ENCODE data around the gene CT47A1.
"Not testable (repeated sequence)": the region's sequence is repeated elsewhere in the genome, so short reads cannot be mapped to it uniquely, and the experiment has no call there.

The CT47A1 gene

DNA sequence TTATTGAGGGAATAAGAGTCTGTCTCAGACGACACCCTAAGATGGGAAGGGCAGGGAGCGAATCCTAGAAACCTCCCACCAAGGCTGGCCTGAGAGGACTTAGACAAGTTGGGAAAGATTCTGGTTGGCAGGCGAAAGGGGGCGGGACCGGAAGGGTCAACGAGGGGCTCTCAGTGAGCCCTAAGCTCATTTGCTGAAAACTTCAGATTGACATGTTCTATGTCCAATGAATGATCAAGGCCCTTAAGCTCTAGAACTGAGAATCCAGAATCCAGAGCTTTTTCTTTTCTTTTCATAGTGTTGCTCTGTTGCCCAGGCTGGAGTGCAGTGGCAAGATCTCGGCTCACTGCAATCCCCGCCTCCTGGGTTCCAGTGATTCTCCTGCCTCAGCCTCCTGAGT, at the start of gene CT47A1:
Gene CT47A1, minus strand, starts transcription at position 101 of the 400 bp plus-strand sequence. CDS start 231 bp downstream, outside the sequence.
- H3K4me3 ChIP-seq (ENCODE audit: low read length); H3K27ac ChIP-seq (ENCODE audit: low read length); H3K27me3 ChIP-seq (ENCODE audit: insufficient read depth, low read length); H3K9me3 ChIP-seq (ENCODE audit: insufficient read depth, low read depth, low read length); H3K9ac ChIP-seq (ENCODE audit: low read depth, low read length); H3K36me3 ChIP-seq (ENCODE audit: insufficient read depth, low read depth, low read length); H3K4me1 ChIP-seq (ENCODE audit: insufficient read depth, low read length): not testable (repeated sequence)

DNA sequence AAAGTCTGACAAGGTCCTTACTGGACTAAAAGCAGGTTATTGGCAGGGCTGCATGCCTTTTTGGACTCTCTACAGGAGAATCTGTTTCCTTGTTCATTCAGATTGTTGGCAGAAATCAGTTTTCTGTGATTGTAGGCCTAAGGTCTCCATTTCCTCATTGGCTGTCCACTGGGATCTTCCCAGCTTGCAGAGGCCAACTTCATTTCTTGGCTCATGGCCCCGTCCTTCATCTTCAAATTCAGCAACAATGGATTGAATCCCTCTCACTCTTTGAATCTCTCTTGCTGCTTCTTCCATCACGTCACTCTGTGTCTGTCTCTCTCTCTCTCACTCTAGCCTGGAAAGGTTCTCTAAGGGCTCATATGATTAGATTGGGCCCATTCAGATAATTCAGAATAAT, 47.0 kb upstream of the CT47A1 start:
- no peaks in the 10 kb centered on the region for H3K36me3 ChIP-seq (ENCODE audit: insufficient read depth, low read depth, low read length)

DNA sequence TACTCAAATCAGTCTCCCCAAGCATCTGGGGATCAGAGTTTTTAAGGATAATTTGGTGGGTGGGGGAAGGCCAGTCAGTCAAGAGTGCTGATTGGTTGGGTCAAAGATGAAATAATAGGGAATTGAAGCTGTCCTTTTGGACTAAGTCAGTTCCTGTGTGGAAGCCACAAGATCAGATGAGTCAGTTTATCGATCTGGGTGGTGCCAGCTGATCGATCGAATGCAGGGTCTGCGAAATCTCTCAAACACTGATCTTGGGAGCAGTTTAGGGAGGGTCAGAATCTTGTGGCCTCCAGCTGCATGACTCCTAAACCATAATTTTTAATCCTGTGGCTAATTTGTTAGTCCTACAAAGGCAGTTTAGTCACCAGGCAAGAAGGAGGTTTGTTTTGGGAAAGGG, 44.5 kb upstream of the CT47A1 start:
- Histone ChIP-seq H3K4me1 (ENCODE audit: insufficient read depth, low read length) (no peaks in the 10 kb centered on the region), H3K27ac (ENCODE audit: low read length) (no peak overlapping the region), H3K36me3 (ENCODE audit: insufficient read depth, low read depth, low read length) (no peaks in the 10 kb centered on the region), H3K9me3 (ENCODE audit: insufficient read depth, low read depth, low read length) (no peaks in the 10 kb centered on the region), H3K4me3 (ENCODE audit: low read length) (no peak overlapping the region), H3K27me3 (ENCODE audit: insufficient read depth, low read length) (no peaks in the 10 kb centered on the region), H3K9ac (ENCODE audit: low read depth, low read length) (no peak overlapping the region)

More for the DNA sequence above, 47.0 kb upstream of the CT47A1 start:
- Histone ChIP-seq H3K27ac (ENCODE audit: low read length) (no peak overlapping the region), H3K4me1 (ENCODE audit: insufficient read depth, low read length) (no peaks in the 10 kb centered on the region), H3K9me3 (ENCODE audit: insufficient read depth, low read depth, low read length) (no peaks in the 10 kb centered on the region), H3K9ac (ENCODE audit: low read depth, low read length) (no peak overlapping the region), H3K4me3 (ENCODE audit: low read length) (no peak overlapping the region), H3K27me3 (ENCODE audit: insufficient read depth, low read length) (no peaks in the 10 kb centered on the region)

DNA sequence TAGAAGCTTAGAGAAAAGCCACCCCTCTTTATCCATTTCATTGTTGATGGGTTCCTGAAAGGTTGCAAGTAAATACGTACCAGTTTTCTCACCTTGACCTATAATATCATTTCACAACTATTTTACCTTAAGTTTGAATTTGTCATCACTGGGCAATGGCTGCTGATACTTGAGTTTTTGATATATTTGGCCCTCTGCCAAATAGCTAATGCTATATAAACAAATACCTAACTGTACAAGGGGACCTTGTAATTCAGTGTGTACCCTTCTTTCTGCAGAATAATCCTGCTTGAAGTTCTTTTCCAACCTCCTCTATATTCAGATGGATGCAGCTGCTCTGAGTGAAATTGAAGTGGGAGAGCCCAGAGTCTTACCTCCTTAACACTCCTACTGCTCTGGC, 42.9 kb upstream of the CT47A1 start:
- Histone ChIP-seq H3K36me3 (ENCODE audit: insufficient read depth, low read depth, low read length) (no peaks in the 10 kb centered on the region), H3K9ac (ENCODE audit: low read depth, low read length) (no peak overlapping the region), H3K4me3 (ENCODE audit: low read length) (no peak overlapping the region), H3K4me1 (ENCODE audit: insufficient read depth, low read length) (no peaks in the 10 kb centered on the region), H3K27me3 (ENCODE audit: insufficient read depth, low read length) (no peaks in the 10 kb centered on the region), H3K9me3 (ENCODE audit: insufficient read depth, low read depth, low read length) (no peaks in the 10 kb centered on the region), H3K27ac (ENCODE audit: low read length) (no peak overlapping the region)

DNA sequence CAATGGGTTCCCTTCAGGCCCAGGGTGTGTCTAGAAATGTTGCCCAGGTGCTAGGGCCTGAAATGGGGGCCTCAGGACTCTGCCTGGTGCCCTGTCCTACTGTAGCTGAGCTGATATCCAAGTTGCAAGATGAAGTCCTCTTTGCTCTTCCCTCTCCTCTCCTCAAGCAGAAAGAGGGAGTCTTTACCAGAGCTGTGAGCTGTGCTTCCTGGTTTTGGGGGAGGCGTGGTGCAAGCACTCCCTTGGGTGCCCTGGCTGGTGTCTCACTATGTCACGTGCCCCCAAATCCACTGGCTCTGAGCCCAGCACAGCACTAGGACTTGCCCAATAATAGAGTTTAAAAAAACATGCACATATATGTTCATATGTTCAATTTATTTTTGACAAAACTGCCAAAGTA, 29.3 kb upstream of the CT47A1 start:
- no peak overlapping the region for H3K4me3 ChIP-seq (ENCODE audit: low read length)
- no peaks in the 10 kb centered on the region for H3K4me1 ChIP-seq (ENCODE audit: insufficient read depth, low read length)
- H3K9ac ChIP-seq (ENCODE audit: low read depth, low read length), result no peak overlapping the region

DNA sequence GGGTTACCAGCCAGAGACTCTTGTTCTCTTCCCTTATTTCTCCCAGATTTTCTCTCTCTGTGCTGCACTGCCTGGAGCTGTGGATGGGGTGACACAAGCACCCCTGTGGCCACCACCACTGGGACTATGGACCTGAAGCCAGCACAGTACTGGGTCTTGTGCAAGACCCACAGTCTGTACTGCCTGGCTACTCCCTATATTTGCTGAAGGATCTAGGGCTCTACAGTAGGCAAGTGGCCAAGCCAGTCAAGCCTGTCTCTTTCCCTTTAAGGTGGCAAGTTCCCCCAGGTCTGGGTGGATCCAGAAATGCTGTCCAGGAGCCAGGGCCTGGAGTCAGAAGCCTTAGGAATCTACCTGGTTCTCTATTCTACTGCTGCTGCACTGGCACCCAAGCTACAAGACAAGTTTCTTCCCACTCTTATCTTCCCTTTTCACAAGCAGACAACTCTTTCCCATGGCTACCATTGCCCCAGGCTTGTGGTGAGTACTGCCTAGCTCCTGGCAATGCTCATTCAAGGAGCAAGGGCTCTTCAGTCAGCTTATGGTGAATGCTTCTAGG, 28.4 kb upstream of the CT47A1 start:
- Histone ChIP-seq H3K4me1 (ENCODE audit: insufficient read depth, low read length) (no peaks in the 10 kb centered on the region), H3K9ac (ENCODE audit: low read depth, low read length) (no peak overlapping the region), H3K36me3 (ENCODE audit: insufficient read depth, low read depth, low read length) (no peaks in the 10 kb centered on the region), H3K27ac (ENCODE audit: low read length) (no peak overlapping the region), H3K27me3 (ENCODE audit: insufficient read depth, low read length) (no peaks in the 10 kb centered on the region), H3K9me3 (ENCODE audit: insufficient read depth, low read depth, low read length) (no peaks in the 10 kb centered on the region), H3K4me3 (ENCODE audit: low read length) (no peak overlapping the region)

More for the DNA sequence above, 29.3 kb upstream of the CT47A1 start:
- no peaks in the 10 kb centered on the region for H3K36me3 ChIP-seq (ENCODE audit: insufficient read depth, low read depth, low read length)
- no peaks in the 10 kb centered on the region for H3K27me3 ChIP-seq (ENCODE audit: insufficient read depth, low read length)
- H3K27ac ChIP-seq (ENCODE audit: low read length), result no peak overlapping the region
- no peaks in the 10 kb centered on the region for H3K9me3 ChIP-seq (ENCODE audit: insufficient read depth, low read depth, low read length)

DNA sequence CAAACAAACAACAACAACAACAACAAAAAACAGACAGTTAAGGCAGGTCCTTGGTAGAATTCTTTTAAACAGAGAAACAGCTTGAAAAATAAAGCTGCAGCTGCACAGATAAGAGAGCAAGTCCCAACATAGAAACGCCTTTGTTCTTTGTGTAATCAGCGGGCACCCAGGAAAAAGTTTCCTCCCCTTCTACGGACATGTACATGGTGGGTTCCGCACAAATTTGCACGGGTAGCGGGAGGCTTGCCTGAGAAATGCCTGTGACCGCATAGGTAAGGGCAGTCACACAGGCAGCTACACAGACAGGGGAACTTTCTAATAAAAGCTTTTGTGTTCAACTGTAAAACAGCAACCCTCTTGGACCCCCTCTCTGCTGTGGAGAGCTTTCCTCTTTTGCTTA, 25.7 kb upstream of the CT47A1 start:
- Histone ChIP-seq H3K36me3 (ENCODE audit: insufficient read depth, low read depth, low read length) (no peaks in the 10 kb centered on the region), H3K9me3 (ENCODE audit: insufficient read depth, low read depth, low read length) (no peaks in the 10 kb centered on the region), H3K27me3 (ENCODE audit: insufficient read depth, low read length) (no peaks in the 10 kb centered on the region), H3K4me3 (ENCODE audit: low read length) (no peak overlapping the region), H3K4me1 (ENCODE audit: insufficient read depth, low read length) (peaks cover 5% of the 10 kb centered on the region), H3K27ac (ENCODE audit: low read length) (no peak overlapping the region), H3K9ac (ENCODE audit: low read depth, low read length) (no peak overlapping the region)

DNA sequence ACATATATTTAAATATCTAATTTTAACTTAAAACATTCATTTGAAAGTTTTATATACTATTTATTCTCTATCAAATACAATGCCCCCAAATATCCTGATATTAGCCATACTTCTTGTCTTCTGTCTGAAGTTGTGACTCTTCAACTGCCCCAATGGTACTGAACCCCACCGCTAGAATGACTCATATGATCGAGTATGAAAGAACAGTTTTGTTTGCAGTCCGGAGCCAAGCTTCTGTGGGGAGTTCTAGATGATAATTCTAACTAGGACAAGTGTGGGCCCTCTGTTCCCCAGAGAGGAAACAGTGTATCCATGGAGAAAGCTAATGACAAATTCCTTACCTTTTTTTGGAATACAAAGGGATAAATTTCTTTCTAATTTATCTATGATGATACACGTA, 24.7 kb upstream of the CT47A1 start:
- Histone ChIP-seq H3K27me3 (ENCODE audit: insufficient read depth, low read length) (no peaks in the 10 kb centered on the region), H3K9ac (ENCODE audit: low read depth, low read length) (no peak overlapping the region), H3K4me1 (ENCODE audit: insufficient read depth, low read length) (peaks cover 5% of the 10 kb centered on the region), H3K9me3 (ENCODE audit: insufficient read depth, low read depth, low read length) (no peaks in the 10 kb centered on the region), H3K27ac (ENCODE audit: low read length) (no peak overlapping the region), H3K36me3 (ENCODE audit: insufficient read depth, low read depth, low read length) (no peaks in the 10 kb centered on the region), H3K4me3 (ENCODE audit: low read length) (no peak overlapping the region)

DNA sequence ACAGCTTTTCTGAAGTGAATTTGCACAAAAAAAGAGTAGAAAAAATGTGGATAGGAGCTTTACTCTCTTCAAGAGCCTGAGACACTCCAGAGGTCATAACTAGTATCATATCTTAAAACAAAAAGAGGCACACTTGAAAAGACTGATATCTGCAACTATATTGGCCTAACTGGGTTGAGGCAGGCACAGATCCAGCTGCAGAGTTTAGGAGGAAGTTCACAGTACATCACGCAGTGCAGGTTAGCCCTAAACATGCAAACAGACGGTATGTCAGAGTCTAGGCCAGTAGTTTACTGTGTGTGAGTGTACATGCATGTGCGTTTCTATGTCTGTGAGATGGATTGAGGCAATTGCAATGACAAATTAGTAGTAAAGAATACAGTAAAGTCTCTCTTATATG, 24.2 kb upstream of the CT47A1 start:
- no peaks in the 10 kb centered on the region for H3K27me3 ChIP-seq (ENCODE audit: insufficient read depth, low read length)
- no peak overlapping the region for H3K9ac ChIP-seq (ENCODE audit: low read depth, low read length)
- H3K4me1 ChIP-seq (ENCODE audit: insufficient read depth, low read length), result peaks cover 5% of the 10 kb centered on the region
- H3K9me3 ChIP-seq (ENCODE audit: insufficient read depth, low read depth, low read length), result no peaks in the 10 kb centered on the region
- no peaks in the 10 kb centered on the region for H3K36me3 ChIP-seq (ENCODE audit: insufficient read depth, low read depth, low read length)
- no peak overlapping the region for H3K27ac ChIP-seq (ENCODE audit: low read length)
- no peak overlapping the region for H3K4me3 ChIP-seq (ENCODE audit: low read length)

DNA sequence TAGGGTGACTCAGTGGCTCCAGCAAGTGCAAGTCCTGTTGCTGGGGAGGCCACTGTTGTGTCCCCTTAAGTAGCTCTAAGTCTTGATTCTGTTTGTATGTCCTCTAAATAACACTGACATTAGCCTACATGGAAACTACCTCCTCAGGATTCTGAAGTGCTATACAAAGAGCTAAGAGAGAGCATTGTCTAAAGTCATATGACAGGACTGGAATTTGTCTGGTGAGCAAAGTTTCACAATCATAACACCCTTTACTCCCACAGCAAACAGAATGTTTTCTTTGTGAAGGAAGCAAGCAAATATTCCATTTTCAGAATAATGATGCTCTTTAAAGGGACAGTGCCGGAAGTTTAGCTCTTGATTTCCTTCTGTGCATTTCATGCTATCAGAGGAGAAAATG, 23.4 kb upstream of the CT47A1 start:
- Histone ChIP-seq H3K36me3 (ENCODE audit: insufficient read depth, low read depth, low read length) (no peaks in the 10 kb centered on the region), H3K4me3 (ENCODE audit: low read length) (no peak overlapping the region), H3K27me3 (ENCODE audit: insufficient read depth, low read length) (no peaks in the 10 kb centered on the region), H3K4me1 (ENCODE audit: insufficient read depth, low read length) (peaks cover 5% of the 10 kb centered on the region), H3K27ac (ENCODE audit: low read length) (no peak overlapping the region), H3K9me3 (ENCODE audit: insufficient read depth, low read depth, low read length) (no peaks in the 10 kb centered on the region), H3K9ac (ENCODE audit: low read depth, low read length) (no peak overlapping the region)

DNA sequence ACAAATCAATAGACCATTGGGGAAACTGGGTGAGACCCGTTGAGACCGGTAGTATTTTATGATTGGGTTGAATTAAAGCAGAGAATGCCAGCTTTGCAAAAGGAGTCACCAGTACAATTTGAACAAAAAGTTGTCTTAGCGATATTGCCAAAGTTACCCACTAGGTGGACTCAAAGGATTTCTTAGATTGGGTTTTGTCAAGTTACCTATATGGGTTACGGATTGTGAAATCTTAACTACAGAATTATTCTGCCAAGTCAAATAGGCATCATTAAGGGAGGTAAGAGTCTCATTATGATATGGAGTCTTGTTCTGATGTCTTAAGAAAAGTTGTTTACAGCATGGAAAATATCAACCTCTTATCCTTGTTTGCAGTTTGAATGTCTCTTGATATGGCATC, 15.0 kb upstream of the CT47A1 start:
- Histone ChIP-seq H3K36me3 (ENCODE audit: insufficient read depth, low read depth, low read length) (no peaks in the 10 kb centered on the region), H3K4me1 (ENCODE audit: insufficient read depth, low read length) (no peaks in the 10 kb centered on the region), H3K27me3 (ENCODE audit: insufficient read depth, low read length) (no peaks in the 10 kb centered on the region), H3K9ac (ENCODE audit: low read depth, low read length) (no peak overlapping the region), H3K9me3 (ENCODE audit: insufficient read depth, low read depth, low read length) (no peaks in the 10 kb centered on the region), H3K27ac (ENCODE audit: low read length) (no peak overlapping the region), H3K4me3 (ENCODE audit: low read length) (no peak overlapping the region)

DNA sequence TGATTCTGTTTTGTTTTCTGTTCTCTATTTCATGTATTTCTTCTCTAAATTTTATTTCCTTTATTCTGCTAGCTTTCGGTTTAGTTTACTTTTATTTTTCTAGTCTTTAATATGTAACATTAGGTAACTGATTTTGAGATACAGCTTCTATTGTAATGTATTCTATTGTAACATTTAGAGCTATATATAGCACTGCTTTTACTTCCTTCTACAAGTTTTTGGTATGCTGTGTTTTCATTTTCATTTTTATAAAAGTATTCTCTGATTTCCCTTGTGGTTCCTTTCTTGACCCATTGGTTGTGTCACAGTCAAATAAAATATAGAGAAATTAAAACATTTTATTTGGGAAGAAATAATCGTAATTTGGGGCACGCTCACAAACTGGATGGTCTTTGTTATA, 13.9 kb upstream of the CT47A1 start:
- Histone ChIP-seq H3K4me3 (ENCODE audit: low read length) (no peak overlapping the region), H3K4me1 (ENCODE audit: insufficient read depth, low read length) (no peaks in the 10 kb centered on the region), H3K36me3 (ENCODE audit: insufficient read depth, low read depth, low read length) (no peaks in the 10 kb centered on the region), H3K9ac (ENCODE audit: low read depth, low read length) (no peak overlapping the region), H3K27me3 (ENCODE audit: insufficient read depth, low read length) (no peaks in the 10 kb centered on the region), H3K27ac (ENCODE audit: low read length) (no peak overlapping the region), H3K9me3 (ENCODE audit: insufficient read depth, low read depth, low read length) (no peaks in the 10 kb centered on the region)

DNA sequence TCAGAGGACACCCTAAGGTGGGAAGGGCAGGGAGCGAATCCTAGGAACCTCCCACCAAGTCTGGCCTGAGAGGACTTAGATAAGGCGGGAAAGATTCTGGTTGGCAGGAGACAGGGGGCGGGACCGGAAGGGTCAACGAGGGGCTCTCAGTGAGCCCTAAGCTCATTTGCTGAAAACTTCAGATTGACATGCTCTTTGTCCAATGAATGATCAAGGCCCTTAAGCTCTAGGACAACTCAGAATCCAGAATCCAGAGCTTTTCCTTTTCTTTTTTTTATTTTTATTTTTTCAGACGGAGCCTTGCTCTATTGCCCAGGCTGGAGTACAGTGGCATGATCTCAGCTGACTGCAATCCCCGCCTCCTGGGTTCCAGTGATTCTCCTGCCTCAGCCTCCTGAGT, 29.1 kb downstream of the CT47A1 start, which contains the start of gene CT47A7:
Gene CT47A7, minus strand, starts transcription at position 101 of the 400 bp plus-strand sequence. CDS start 255 bp downstream, outside the sequence.
- H3K27me3 ChIP-seq (ENCODE audit: insufficient read depth, low read length); H3K4me1 ChIP-seq (ENCODE audit: insufficient read depth, low read length); H3K9me3 ChIP-seq (ENCODE audit: insufficient read depth, low read depth, low read length); H3K4me3 ChIP-seq (ENCODE audit: low read length); H3K36me3 ChIP-seq (ENCODE audit: insufficient read depth, low read depth, low read length); H3K9ac ChIP-seq (ENCODE audit: low read depth, low read length); H3K27ac ChIP-seq (ENCODE audit: low read length): not testable (repeated sequence)
